ENCODE results near the gene SEPTIN2.
A peak's percentile ranks its signal among the peaks of the same experiment; 100 is the strongest.
"Not testable (repeated sequence)": the region's sequence is repeated elsewhere in the genome, so short reads cannot be mapped to it uniquely, and the experiment has no call there.

The SEPTIN2 gene

DNA sequence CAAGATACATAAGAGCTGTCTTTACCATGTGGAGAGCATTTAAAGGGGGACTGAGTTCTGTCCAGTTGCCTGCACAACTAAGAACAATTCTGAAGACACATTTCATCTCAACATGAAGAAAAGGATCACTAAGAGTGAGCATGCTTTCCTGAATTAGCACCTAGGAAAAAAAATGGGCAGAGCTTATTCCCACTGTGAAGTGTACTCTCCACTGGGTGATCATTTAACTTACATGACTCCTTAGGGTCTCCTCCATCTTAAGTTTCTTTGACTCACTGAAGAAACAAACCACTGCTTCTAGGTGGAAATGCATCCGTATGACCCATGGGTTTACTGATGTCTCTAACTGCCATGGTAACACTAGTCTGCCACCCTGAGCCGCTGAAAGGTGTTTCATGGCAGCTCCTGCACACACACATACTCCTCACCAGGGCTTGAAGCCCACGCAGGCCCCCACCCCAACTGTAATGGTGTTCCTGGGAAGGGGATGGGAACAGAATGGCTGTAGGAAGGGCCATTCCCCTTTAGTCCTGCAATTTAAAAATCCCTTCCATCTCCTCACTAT is 27.3 kb upstream of the SEPTIN2 start:
- DNase-seq: no peak

DNA sequence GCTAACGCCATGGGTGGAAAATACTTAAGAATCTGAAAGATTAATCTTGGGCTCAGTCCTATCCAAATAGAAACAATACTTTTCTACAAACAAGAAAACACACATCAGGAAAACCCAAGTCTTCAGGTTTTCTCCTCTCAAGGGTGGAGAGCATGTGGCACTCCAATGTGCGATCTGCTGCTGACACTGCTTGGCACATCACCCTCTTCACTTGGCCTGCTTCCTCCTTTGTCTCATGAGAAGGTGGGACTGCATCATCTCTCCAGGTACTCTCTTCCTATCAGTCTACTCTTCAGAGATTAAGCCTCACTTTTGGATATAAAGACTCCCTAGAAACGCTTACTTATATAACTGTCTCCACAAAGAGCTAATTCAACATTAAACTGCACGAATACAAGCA is 26.7 kb upstream of the SEPTIN2 start:
- no peak for DNase-seq

DNA sequence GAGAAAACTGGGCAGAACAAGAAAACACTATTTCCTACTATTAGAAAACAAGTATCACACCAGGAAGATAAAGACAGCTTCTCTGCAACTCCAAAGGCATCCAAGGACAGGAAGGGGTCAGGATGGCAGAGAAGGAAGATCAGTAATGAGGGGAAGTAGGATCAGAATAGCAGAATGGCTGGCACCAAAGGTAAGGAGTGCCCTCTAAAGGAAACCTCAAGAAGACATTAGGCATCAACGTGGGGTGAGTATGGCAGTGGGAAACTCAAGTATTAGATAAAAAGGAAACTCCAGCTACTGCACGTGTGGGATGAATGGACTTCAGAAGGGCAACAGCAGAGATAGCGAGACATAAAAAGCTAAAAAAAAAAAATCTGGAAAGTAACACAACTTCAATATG is 26.1 kb upstream of the SEPTIN2 start:
- DNase-seq: no peak

DNA sequence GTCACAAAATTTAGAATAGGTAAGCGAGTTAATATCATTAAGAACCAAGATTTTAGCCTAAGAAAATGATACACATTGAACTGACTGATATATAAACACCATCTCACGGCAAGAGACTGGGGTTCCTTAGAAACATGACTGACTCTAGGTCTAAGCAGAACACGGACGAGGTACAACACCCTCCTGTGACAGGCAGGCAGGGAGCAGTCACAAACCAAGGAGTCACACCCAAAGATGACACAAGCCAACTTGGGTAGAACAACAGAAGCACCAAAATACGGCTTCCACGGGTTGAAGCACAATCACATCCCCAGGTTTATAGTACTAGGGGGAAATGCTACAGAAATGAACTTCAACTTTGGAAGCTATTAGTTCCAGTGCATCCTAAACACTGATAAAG is 24.6 kb upstream of the SEPTIN2 start:
- DNase-seq: no peak

DNA sequence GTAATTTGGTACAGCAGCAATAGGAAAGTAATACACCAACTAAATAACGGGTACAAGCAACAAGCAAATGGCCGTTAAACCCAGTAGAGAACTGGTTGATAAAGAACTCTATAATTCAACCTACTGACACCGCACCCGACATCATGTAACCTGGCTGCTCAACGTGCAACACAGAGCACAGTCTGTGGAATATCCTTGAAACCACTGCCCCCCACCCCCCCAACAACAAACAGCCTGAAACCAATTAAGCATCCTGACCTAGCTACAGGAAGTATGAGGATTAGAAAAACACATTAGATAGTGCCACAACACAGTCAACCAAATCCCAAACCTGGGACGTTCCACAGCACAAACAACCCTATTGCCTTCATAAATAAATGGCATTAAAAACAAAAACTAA is 23.7 kb upstream of the SEPTIN2 start:
- peak in 1 of 3 experiments; percentile 2 for DNase-seq

DNA sequence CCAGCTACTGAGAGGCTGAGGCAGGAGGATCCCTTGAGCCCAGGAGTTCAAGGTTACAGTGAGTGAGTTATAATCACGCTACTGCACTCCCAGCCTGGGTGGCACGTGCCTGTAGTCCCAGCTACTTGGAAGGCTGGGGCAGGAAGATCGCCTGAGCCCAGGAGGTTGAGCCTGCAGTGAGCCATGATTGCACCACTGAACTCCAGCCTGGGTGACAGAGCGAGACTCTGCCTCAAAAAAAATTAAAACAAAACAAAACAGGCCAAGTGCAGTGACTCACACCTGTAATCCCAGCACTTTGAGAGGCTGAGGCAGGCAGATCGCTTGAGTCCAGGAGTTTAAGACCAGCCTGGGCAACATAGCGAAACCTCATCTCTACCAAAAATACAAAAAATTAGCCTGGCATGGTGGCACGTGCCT is 22.3 kb upstream of the SEPTIN2 start:
- DNase-seq: not testable (repeated sequence)

DNA sequence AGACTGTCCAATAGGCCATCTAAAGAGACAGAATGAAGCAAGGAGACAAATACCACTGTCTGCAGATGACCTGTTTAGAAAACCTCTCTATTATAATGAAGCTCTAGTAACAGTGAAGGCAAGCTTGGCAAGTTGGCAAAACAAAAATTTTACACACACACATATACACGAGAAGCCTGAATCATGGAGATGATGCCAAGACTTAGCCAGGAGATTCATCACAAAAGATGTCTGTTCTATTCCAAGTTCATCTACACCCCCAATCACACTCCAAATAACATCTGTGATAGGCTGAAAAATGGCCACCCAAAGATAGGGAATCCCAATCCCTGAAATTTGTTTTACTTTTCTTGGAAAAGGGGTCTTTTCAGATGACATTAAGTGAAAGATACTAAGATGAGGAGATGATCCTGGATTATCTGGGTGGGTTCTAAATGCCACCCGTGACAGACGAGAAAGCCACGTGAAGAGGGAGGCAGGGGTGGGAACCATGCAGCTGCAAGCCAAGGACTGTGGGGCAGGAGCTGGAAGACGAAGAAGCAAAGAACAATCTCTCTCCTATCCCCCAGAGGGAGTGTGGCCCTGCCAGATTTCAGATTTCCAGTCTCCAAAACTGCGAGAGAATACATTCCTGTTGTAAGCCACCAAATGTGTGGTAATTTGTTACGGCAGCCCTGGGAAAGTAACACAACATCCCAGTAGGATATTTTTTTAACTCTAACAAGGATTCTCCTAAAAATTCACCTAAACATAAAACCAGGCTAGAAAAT is 20.2 kb upstream of the SEPTIN2 start:
- DNase-seq: no peak

DNA sequence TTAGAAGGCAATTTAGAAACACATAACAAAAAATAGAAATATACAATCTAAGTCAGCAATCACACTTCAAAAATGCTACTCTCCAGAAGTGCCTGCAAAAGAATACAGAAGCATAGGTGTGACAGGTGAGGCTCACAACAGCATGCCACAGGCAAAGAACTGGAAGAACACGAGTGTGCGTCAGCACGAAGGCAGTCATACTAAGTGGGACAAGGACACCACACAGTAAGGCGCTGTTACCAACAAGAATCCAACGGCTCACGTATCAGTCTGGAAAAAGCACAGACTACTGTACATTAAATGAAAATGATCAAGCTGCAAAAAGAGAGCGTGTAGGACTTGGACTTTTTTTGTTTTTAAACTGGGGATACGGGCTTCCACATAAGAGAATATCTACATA is 19.0 kb upstream of the SEPTIN2 start:
- no peak for DNase-seq

DNA sequence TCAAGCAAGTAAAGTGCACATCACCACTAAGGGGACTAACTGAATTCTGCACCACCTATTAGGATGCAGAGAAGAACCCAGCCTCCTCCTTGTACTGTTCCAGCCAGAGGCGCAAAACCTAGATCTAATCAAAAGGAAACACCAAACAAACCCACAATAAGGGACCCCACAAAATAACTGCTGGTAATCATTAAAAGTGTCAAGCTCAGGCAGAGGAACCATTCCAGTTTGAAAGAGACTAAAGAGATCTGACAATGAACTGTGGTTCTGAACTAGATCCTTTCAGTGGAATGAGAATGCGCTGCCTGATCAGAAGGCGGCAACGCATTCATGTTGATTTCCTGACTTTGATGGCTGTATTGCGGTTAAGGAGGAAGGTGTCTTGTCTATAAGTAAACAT is 17.1 kb upstream of the SEPTIN2 start:
- DNase-seq: no peak

DNA sequence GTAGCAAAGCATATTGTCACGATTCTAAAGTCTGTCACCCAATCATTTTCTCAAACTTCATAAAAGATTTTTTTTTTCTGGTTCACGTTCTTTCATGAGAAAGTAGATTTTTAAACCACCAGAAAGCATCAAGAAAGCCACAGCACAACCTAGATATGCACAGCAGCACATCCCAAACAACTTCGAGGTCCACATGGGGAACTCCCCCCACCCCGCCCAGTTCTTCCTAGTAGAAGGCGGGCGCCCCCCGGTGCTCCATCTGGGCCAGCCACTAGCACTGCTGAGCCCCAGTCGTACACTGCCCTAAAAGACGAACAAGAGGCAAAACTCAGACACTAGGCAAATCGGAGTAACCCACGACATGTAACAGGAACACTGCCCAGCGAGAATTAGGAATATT is 15.7 kb upstream of the SEPTIN2 start:
- no peak for DNase-seq

DNA sequence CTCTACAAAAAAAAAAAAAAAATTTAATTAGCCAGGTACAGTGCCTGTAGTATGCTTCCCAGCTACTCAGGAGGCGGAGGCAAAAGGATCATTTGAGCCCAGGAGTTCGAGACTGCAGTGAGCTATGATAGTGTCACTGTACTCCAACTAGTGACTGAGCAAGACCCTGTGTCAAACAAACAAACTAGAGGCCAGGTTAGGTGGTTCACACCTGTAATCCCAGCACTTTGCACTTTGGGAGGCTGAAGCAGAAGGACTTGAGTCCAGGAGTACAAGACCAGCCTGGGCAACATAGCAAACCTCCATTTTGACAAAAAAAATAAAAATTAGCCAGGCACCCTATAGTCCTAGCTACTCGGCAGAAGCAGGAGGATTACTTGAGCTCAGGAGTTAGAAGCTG is 13.6 kb upstream of the SEPTIN2 start:
- DNase-seq: no peak

DNA sequence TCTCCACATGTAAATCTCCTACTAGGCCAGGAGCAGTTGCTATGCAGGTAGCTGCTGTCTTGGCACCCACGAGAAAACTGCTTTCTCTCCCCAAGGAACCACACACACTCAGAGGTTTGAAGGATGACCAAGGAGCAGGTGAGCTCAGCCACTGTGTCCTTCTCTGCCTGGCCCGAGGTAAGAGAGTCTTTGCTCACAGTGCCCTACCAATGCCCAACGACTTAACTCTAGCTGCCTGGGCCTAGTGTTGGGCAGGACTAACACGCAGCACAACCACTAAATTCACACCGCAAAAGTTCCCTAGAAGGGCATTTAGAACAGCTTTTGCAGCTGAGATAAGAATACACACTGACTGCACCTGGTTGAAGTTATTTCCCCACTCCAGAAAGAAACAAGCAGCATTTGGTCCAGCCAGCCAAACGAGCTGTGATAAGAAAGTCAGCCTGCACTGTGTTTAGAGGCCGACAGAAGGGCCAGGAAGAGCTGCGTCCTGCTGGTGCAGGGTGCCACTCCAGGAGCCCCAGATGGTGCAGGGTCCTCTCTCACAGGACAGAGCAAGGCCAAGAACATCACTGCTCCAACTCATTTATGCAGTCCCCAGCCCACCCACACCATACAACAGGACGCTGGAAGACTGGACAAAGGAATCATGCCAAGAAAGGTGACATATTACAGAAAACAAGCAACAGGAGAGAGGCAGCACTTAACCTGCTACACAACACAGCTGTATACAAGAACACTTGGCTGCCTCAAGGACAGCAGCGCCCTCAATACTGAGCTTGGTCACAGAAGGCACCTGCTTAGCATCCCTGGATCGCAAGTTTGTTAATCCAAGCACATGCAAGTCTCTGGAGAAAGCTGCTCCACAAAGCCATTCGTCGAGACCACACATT is 12.7 kb upstream of the SEPTIN2 start:
- DNase-seq: no peak

DNA sequence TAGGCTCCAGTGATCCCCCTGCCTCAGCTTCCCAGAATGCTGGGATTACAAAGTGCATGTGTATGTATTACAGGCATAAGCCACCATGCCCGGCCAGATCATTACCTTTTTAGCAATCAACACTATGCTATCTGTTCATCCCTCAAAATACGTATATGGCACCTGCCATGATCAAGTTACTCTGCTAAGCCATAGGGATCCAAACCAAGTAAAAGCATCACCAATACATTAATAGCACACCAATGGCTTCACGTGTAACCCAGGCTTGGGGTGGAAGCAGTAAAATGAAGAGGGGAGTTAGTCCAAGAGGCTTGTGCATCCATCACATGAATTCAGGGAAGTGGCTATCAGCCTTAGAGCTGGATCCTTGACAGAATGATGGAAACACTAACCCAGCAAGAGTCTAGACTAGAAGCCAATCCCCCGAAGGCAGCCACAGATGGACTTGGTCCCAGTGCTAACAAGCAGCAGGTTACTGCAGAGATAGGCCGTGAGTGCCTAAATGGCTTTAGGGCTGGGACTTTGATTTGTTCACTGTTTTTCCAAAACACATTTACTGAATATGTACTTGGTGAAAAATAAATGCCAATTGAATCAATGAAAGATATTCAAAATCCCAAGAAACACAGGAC is 11.6 kb upstream of the SEPTIN2 start:
- no peak for DNase-seq

DNA sequence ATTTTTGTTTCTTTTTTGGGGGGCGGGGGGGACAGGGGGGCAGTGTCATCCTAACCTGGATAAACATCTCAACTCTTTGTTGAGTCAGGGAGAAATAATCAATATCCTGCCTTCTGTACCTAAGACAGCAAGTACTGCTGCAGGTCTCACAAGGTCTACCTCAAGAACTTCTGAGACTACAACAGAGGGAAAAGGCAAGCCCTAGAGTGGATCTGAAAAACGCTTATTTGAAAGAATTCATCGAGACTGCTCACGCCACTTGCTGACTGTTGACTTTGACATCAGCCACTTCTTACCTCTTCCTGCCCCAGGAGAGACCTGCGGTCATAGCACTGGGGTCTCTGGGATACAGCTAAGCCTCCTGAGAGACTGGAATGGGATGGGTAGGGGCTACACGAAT is 8.7 kb upstream of the SEPTIN2 start:
- no peak for DNase-seq

DNA sequence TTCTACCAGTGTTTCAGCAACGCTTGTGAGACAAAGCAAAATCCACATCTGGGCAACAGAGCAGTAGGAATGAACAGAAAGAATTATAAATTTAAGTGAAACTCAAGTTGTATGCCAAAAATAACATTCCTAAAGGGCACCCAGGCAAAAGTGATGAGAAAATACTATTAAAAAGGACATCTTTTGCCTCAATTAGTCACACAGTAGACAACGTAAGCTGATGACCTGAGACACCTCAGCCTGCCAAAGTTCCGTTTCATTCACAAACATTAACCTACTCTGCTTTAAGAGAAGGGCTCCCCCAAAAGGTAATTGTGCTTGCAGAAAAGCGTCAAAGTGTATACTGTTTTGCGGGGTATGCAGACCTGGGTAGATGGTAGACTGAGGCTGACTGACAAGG is 7.5 kb upstream of the SEPTIN2 start:
- no peak for DNase-seq

DNA sequence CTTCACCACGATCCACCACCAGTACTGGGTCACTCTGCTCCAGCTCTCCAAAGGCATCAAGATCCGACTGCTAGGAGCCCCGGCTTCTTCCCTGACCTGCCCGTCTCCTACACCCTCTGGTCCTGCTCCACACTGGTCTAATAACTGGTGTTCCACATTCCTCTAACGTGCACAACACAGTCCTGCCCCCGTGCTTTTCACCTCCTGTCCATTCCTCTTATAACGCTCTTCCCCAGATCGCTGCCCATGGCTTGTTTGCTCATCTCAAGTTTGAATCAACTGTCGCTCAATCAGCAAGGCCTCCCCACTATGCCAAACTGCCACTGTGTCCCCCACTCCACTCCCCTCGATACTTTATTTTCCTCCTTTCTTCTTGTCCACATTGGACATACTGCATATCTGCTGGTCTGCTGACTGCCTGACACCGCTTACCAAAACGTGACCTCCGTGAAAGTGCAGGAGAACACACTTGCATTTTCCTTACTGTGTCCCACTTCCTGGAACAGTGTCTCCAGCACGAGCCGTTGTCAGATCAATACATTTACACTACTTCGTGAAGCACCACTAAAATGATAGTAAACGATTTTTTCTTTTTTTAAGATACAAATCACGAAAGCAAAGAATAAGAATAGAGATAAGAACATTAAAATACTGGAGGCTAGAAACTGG is 6.8 kb upstream of the SEPTIN2 start:
- DNase-seq: no peak

DNA sequence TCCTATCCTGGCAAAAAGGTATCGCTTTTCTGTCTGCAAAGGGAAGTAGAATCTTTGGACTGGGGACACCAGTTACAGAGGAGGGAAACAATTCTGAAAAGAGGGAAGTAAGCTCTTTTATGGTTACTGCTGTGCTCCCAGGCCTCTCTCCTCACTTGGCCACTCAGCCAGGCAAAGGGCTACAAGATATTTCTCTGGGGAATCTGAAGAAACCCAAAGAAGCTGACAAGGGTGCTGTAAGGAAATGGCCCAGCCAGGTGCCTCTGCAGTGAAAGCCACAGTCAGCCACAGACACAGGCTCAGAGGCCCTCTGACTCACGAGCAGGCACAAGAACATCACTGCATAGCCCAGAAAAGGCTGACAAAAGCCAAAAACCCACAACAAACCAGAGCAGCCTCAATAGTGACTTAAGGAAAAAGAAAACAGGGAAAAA is 6.0 kb upstream of the SEPTIN2 start:
- DNase-seq: no peak

DNA sequence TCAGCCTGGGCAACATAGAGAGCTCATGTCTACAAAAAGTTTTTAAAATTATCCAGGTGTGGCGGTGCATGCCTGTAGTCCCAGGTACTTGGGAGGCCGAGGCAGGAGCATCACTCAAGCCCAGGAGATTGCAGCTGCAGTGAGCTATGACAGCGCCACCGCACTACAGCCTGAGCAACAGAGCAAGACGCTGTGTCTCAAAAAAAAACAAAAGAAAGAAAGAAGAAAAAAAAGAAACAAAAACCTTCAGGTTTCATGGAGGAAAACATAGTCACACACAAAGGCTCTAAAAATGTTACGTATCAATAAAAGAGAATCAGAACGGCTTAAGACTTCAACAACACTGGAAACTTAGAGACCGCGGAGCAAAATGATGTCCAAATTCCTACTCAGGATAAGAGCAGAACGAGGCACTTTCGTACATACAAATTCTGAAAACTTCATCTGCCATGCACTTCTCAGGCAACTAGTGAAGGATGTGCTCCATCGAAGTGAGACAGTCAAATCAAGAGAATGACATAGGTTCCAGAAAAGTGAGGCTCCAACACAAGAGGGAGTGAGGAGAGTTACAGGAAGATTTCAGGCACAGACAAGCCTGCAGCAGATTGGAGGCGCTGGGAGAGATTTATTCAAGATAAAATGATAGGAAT is 4.7 kb upstream of the SEPTIN2 start:
- DNase-seq: no peak

DNA sequence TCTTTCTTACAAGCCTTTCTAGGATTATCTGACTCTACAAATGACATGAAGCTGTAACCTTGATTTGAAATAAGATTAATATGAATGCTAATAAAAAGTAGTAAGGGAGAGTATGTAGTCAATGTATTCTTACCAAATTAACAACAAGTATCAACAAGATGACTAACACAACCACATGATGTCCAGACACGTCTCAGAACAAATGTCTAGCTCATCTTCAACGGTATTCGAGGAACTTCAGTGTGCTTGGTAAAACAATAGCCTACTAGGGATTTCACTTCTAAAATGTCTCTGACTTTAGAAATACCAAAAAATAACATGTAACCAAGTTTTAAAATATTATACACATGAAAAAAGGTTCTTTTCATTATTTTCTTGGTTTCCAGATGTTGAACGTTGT is 3.6 kb upstream of the SEPTIN2 start:
- no peak for DNase-seq

DNA sequence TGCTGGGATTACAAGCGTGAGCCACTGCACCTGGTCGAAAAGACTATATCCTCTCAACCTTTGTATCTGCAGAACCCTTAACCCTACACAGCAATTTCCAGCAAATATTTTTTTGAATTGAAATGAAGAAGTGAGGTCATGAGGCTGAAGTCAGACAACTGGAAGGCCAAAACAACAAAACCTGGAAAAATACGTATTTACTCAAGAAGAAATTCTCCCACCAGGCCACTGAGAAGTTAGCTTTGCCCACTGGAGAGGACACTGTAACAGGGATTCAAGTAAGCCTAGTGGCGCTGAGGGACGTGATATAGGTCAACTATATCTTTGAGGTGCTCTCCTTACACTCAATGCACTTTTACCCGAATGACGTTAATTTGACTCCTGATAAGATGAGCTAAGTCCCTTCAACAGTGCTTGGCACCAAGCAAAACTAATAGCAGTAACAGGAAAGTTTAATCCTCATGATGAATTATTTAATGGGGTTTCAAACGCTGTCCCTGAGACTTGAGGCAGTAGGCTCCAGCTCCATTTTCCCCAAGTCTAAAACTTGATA is 2.1 kb upstream of the SEPTIN2 start:
- DNase-seq: no peak

DNA sequence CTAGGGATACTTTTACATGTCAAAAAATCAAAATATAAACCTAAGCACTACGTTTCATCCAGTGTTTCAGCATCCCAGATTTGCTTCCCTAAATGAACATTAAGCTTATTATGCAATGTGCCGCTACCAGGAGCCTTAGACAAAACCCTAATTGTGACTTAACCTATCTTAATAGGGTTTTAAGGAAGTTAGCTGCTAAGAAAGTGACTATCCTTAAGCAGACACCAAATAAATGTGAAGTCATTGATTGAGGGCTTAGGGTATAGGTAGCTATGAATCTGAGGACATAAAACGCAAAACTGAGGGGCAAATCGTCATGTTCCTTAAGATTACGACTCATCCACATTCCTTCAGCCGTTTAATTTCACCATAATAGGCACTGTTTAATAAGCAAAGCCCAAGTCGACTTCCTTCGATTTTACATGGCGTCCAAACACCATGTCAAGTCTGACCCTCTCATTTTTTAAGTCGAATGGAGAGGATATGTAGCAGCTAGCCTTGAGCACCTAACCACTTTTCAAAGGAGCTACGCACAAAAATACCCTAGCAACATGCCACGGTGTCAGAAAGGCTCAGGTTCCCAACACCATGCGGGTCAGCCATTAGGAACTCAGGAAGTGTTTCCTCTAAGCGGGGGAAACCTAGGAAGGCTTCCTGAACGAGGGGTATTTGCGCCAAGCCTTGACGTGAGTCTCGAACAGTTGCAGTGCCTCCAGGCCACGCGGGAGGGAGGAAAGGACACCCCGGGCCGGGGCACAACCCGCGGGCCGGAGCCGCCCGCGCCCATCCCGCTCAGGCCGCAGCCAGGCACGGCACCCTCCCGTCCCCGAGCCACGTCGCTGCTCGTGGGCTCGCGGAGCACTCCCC is 1.3 kb upstream of the SEPTIN2 start:
- no peak for DNase-seq
